Liver (tissue), 9 donors: ENCODE results near the gene TPSG1. TPM values are rescaled to one million over a fixed set of nuclear protein-coding genes. Genes with fewer than 3 reads are reported as not detected.
"Not testable (repeated sequence)": the region's sequence is repeated elsewhere in the genome, so short reads cannot be mapped to it uniquely, and the experiment has no call there.

Experiments used
- DNase-seq: peaks from one replicate; pipeline ENCODE4 v3.0.0-alpha.2; 2017; ENCODE audit warnings: low spot score
- H3K27ac ChIP-seq, 2 donors: one replicate each; pipeline ENCODE4 v1.7.0; 2013; ENCODE audit warnings: inconsistent platforms in 2 of 2, low read length in 2 of 2, control low read depth in 1 of 2, low read depth in 1 of 2, mild to moderate bottlenecking in 1 of 2
- H3K27me3 ChIP-seq, 4 donors: one replicate each; pipeline versions ENCODE4 v1.6.1 to v1.7.0; 2013; ENCODE audit warnings: low read length in 3 of 4, inconsistent platforms in 1 of 4, mild to moderate bottlenecking in 1 of 4, moderate library complexity in 1 of 4; ENCODE audit not compliant: control insufficient read depth in 4 of 4, insufficient read depth in 4 of 4
- H3K36me3 ChIP-seq, 4 donors: one replicate each; pipeline versions ENCODE4 v1.6.1 to v1.7.0; 2013; ENCODE audit warnings: low read length in 3 of 4, mild to moderate bottlenecking in 3 of 4, low read depth in 1 of 4, moderate library complexity in 1 of 4; ENCODE audit not compliant: control insufficient read depth in 4 of 4, insufficient read depth in 3 of 4
- H3K4me1 ChIP-seq, 4 donors: one replicate each; pipeline versions ENCODE4 v1.6.1 to v1.7.0; 2013; ENCODE audit warnings: low read length in 3 of 4, mild to moderate bottlenecking in 3 of 4, moderate library complexity in 1 of 4; ENCODE audit not compliant: control insufficient read depth in 4 of 4, insufficient read depth in 4 of 4
- H3K4me3 ChIP-seq, 3 donors: one replicate each; pipeline versions ENCODE4 v1.6.1 to v1.7.0; 2013; ENCODE audit warnings: low read length in 3 of 3, control low read depth in 1 of 3, low read depth in 1 of 3, mild to moderate bottlenecking in 1 of 3
- H3K9ac ChIP-seq, 2 donors: one replicate each; pipeline ENCODE4 v1.7.0; 2013; ENCODE audit warnings: low read length in 2 of 2, mild to moderate bottlenecking in 2 of 2, moderate library complexity in 2 of 2, control low read depth in 1 of 2, low read depth in 1 of 2
- H3K9me3 ChIP-seq, 4 donors: one replicate each; pipeline versions ENCODE4 v1.6.1 to v1.7.0; 2013; ENCODE audit warnings: low read length in 3 of 4; ENCODE audit not compliant: control insufficient read depth in 4 of 4
- WGBS: extraction: QIAGEN DNeasy Blood & Tissue Kit; methylation state at CpG from one replicate; pipeline ENCODE4 v1.1.7; 2013; 5-methylcytosine and 5-hydroxymethylcytosine counted together
- polyA plus RNA-seq, 2 donors: library from polyadenylated mRNA; stranded (reverse) in 1 of 2; unstranded in 1 of 2; fragments of 200-250 nt in 1 of 2; fragments of >200 nt in 1 of 2; fragmentation: Nextera tagmentation in 1 of 2; extraction: Ambion mirVana in 1 of 2; gene quantifications; one replicate each; pipeline versions ENCODE4 v1.2.1 to v1.2.3, GENCODE V29; 2013 to 2015
- total RNA-seq, 2 donors: library from RNA; depleted of rRNA; stranded (reverse); fragments of >200 nt; gene quantifications; one replicate each; pipeline ENCODE4 v1.2.3, GENCODE V29; 2014
- donor health status: healthy.
- donor health status: healthy.
- donor health status: healthy.
- donor health status: healthy.
- donor health status: healthy.

The TPSG1 gene
- total and polyA plus RNA-seq, 4 donors: 0.55 TPM; not detected in 3

DNA sequence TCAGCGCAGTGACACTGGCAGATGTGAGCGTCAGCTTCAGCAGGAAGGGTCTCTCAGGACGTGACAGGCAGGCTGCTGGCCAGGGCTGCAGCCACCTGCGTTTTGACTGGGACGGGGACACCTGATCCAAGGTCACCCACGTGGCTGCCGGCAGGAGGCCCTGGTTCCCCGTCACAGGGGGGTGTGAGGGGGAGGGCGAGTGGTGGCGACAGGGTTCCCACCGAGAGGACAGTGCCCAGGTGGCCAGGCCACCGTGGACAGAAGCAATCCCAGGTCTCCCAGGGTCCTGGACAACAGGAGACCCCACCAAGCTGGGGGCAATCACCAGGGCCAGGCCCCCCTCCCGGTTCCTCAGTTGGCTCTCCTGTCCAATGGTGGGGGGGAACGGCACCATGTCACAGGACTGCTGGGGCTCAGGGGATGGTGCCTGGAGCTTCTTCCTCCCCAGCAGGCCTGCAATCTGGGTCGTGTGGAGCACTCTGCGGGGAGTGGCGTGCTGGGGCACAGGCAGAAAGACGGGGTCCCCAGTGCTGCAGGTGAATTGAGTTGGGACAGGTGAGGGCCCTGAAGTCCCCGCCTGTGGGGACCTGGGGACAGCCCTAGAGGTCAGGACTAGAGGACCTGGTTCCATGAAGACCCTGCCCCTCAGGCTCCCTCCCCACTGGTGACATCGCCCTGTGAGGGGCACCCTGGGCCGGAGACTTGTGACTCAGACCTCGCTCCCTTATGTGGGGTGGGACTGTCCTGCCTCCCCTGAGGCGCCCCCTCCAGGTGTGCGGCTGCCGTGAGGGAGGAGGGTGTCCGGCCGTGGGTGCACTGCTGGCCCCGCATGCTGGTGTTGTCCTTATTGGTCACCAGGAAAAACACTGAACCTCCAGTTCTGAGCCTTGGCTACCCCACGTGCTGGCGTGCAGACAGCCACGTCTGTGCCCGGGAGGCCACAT lies 19.1 kb upstream of the TPSG1 start:
- 66% methylated on average over 31 of the region's 32 CpGs for WGBS

DNA sequence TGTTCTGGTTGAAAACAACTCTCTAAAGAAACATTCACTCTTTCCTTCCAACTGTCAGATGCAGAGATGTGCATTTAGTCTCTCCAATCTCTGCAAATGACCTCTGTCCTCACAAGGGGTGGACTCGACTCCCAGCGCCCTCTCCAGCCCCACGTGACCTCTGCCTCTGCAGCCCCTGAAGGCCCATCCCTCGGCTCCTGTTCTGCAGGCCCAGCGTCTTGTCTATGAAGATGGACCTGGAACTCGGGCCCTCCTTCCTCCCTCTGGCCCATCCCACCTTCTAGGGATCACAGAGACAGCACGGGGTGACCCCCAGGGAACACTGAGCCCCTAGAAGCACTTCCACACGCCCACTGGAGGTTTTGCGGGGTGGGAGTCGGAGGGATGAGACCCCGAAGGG lies 18.3 kb upstream of the TPSG1 start:
- H3K27me3 ChIP-seq, H3K4me3 ChIP-seq, H3K36me3 ChIP-seq, H3K27ac ChIP-seq, H3K9me3 ChIP-seq, DNase-seq, H3K4me1 ChIP-seq, H3K9ac ChIP-seq: not testable (repeated sequence)
- WGBS: 54% methylated on average over 7 of the region's 11 CpGs

More for the DNA sequence above, 19.1 kb upstream of the TPSG1 start:
- not testable (repeated sequence) for H3K9me3 ChIP-seq, H3K4me3 ChIP-seq, H3K36me3 ChIP-seq, H3K9ac ChIP-seq, DNase-seq, H3K27me3 ChIP-seq, H3K4me1 ChIP-seq, H3K27ac ChIP-seq

DNA sequence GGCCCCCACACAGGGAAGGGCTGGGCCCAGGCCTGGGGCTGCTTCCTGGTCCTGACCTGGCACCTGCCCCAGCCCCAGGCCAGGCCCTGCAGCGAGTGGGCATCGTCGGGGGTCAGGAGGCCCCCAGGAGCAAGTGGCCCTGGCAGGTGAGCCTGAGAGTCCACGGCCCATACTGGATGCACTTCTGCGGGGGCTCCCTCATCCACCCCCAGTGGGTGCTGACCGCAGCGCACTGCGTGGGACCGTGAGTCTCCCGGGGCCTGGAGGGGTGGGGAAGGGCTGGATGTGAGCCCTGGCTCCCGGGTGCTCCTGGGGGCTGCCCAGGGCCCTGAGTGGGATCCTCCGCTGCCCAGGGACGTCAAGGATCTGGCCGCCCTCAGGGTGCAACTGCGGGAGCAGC lies 16.0 kb upstream of the TPSG1 start:
- H3K4me1 ChIP-seq, H3K9ac ChIP-seq, H3K27me3 ChIP-seq, H3K4me3 ChIP-seq, H3K9me3 ChIP-seq, H3K36me3 ChIP-seq, H3K27ac ChIP-seq, DNase-seq: not testable (repeated sequence)
- 75% methylated on average over 11 of the region's 15 CpGs for WGBS

DNA sequence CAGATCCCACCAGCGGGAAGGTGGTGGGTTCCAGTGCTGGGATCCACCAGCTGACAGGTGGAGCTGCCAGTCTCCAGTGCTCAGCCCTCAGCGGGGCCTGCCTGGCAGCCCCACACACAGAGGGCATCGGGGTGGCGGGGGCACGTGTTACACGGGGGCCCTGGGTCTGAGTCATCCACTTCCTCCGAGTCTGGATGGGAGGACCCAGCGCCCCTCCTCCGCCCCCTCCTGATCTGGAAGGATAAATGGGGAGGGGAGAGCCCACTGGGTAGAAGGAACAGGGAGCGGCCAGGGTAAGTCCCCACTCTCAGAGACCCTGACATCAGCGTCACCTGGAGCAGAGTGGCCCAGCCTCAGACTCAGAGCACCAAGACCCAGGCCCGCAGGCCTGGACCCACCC lies 15.4 kb upstream of the TPSG1 start, which contains the start of gene TPSAB1:
Gene TPSAB1 (plus strand): TSS at position 270 of the 400 bp plus-strand sequence. CDS start 234 bp downstream, outside the sequence.
- not testable (repeated sequence) for H3K9ac ChIP-seq, H3K4me3 ChIP-seq, H3K9me3 ChIP-seq

DNA sequence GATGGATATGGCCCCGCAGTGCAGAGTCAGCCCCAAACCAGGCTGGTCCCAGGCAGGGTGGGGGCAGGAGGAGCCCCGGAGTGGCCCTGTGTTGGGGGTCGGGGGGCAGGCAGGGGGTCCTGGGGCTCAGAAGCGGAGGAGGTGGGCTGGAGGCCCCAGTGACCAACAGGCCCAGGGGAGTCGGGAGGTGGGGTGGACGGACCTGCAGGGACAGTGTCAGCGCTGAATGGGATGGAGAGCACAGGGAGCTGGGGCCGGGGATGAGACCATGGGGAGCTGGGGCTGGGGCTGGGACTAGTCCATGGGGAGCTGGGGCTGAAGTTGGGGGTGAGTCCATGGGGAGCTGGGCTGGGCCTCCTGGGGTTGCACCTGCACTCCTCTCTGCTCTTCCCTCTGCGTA lies 14.5 kb upstream of the TPSG1 start:
- H3K27ac ChIP-seq, DNase-seq, H3K27me3 ChIP-seq, H3K9me3 ChIP-seq, H3K9ac ChIP-seq, H3K4me1 ChIP-seq, H3K36me3 ChIP-seq, H3K4me3 ChIP-seq: not testable (repeated sequence)
- 86% methylated on average over 9 of the region's 9 CpGs for WGBS

More for the DNA sequence above, 15.4 kb upstream of the TPSG1 start, which contains the start of gene TPSAB1:
- not testable (repeated sequence) for H3K4me1 ChIP-seq, H3K27ac ChIP-seq, H3K27me3 ChIP-seq, DNase-seq, H3K36me3 ChIP-seq
- WGBS: 63% methylated on average over 7 of the region's 12 CpGs

DNA sequence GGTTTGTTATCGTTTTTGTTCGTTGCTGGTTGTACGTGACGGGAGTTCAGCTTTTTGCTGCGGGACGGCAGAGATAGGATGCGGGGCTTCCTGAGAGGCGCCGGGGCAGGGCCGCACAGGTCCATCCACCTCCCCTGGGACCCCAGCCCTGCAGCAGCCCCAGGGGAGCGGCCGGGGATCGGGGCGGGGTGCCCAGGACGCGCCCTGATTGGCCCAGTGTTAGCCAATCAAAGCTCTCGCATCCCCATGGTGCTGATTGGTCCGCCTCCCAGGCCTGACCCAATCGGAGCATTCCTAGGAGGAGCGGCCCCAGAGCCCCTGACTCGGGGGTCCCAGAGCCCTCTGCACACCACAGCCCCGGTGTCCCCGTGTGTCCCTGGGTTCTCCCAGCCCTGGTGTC lies 13.8 kb upstream of the TPSG1 start:
- H3K36me3 ChIP-seq, DNase-seq, H3K27me3 ChIP-seq, H3K9me3 ChIP-seq, H3K9ac ChIP-seq, H3K4me3 ChIP-seq, H3K4me1 ChIP-seq, H3K27ac ChIP-seq: not testable (repeated sequence)
- WGBS: 81% methylated on average over 17 of the region's 23 CpGs
